HG02571 (cell line): ENCODE data around the gene RFPL1.

Source experiments
- ATAC-seq: cut with Tn5 transposase; IDR thresholded peaks from one replicate; pipeline ENCODE4 v1.9.1; 2021; ENCODE audit warnings: mild to moderate bottlenecking, moderate library complexity; ENCODE audit not compliant: unreplicated experiment

The RFPL1 gene

GRCh38 chr22:29442976-29443375 is 4.6 kb downstream of the RFPL1 start:
- ATAC-seq = no peak

GRCh38 chr22:29443452-29443851 is 5.1 kb downstream of the RFPL1 start:
- no peak for ATAC-seq

GRCh38 chr22:29443861-29444792 is 5.7 kb downstream of the RFPL1 start:
- ATAC-seq = no peak

GRCh38 chr22:29445508-29445907 is 7.1 kb downstream of the RFPL1 start:
- no peak for ATAC-seq

GRCh38 chr22:29447906-29448305 is 9.5 kb downstream of the RFPL1 start:
- ATAC-seq = no peak

GRCh38 chr22:29449296-29449875 is 11.0 kb downstream of the RFPL1 start:
- no peak for ATAC-seq

GRCh38 chr22:29450222-29450621 is 11.8 kb downstream of the RFPL1 start:
- no peak for ATAC-seq

DNA sequence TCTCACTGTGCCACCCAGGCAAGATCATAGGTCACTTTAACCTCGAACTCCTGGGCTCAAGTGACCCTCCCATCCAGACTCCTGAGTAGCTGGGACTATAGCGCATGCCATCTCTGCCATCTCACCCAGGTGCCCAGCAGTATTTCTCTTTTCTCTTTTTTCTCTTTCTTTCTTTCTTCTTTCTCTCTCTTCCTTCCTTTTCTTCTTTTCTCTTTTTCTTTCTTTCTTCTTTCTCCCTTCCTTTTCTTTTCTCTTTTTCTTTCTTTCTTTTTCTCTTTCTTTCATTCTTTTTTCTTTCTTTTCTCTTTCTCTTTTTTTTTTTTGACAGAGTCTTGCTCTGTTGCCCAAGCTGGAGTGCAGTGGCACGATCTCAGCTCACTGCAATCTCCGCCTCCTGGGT is 13.5 kb downstream of the RFPL1 start:
- no peak for ATAC-seq

GRCh38 chr22:29454276-29454675 is 15.9 kb downstream of the RFPL1 start:
- no peak for ATAC-seq

GRCh38 chr22:29456211-29456671 is 17.9 kb downstream of the RFPL1 start:
- ATAC-seq = no peak

- no peak for ATAC-seq
These were observed 19.3 kb downstream of the RFPL1 start for GRCh38 chr22:29457730-29458129.

- ATAC-seq = no peak
These were observed 20.2 kb downstream of the RFPL1 start for GRCh38 chr22:29458551-29458950.

DNA sequence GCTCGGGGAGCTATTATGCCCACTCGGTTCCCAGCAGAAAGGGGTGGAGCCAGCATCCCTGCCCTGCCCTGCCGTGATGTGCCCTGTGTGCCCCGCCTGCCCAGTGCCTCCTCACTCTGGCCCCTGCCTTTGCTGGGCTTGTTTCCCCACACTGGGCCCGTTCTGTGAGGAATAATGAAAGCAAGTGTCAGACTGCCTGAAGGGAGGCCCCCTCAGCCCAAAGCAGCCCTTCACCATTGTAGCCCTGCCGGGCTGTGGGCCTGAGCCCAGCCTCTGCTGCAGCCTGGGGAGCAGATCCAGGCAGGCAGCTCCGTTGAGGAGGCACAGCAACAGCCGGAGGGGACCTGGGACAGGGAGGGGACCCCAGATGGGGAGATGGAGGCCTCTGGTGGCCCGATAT is 21.4 kb downstream of the RFPL1 start:
- no peak for ATAC-seq

- no peak for ATAC-seq
These were observed 22.9 kb downstream of the RFPL1 start for GRCh38 chr22:29461263-29461662.

GRCh38 chr22:29463629-29464028 is 25.2 kb downstream of the RFPL1 start:
- ATAC-seq = no peak

GRCh38 chr22:29464581-29464980 is 26.2 kb downstream of the RFPL1 start:
- no peak for ATAC-seq

DNA sequence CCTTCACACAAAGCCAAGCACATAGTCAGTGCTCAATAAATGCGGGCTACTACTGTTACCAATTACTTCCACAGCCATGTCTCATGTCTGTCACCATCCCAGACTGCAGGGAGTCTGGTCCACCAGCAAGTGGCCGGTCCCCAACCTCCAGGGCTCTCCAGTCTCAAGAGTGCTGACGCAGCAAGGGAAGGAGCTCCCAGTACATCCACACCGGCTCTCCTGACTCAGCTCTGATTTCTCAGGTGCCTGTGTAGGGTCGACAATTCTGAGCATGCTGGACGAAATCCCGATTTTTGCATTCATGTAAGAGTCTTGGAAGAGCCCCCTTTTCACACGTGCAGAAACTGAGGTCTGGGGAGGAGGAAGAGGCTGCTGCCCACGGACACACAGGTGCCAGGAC is 31.4 kb downstream of the RFPL1 start:
- ATAC-seq = no peak

DNA sequence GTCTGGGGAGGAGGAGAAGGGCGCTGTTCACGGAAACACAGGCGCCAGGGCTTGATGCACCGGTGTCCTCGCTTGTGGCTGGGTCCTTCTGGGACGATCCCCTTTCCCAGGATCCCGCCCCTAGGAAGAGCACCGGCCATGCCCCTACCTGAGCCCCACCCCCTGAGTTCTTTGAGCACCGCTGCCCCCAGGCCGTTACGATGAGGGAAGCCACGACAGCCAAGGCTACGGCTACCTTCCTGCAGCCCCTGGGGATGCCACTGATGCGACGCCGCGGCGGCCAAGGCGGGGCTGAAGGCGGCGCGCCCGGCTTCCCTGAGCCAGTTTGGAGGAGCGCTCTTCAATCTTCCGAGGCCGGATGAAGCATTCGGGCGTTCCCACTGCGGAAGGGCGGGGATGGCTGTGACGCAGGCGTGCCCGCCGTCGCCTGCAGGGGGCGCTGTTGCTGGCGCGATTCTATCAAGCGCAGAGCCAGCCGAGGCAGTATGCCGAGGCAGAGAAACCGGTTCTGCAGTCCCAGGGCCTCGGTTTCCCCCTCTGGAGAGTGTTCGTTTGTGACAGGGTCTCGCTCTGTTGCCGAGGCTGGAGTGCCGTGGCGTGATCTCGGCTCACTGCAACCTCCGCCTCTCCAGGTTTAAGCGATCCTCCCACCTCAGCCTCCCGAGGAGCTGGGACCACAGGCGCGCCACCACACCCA is 31.9 kb downstream of the RFPL1 start:
- no peak for ATAC-seq

DNA sequence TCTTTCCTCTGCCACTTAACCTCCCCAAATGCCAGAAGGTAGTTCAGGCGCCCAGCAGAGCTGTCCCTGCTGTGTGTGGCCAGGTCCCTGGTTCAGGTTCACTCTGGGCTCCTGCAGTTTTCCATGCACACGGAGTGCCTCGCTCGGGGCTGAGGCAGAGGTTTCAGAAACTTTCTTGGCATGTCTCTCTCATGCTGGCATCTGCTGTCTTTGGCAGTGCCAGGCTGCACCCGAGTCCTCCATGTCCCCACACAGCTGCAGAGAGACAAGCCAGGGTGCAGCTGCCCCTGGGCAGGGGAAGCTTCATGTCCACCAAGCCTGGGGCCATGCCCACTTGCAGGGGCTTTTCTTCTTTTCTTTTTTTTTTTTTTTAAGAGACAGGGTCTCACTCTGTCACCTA is 34.6 kb downstream of the RFPL1 start:
- ATAC-seq = no peak

DNA sequence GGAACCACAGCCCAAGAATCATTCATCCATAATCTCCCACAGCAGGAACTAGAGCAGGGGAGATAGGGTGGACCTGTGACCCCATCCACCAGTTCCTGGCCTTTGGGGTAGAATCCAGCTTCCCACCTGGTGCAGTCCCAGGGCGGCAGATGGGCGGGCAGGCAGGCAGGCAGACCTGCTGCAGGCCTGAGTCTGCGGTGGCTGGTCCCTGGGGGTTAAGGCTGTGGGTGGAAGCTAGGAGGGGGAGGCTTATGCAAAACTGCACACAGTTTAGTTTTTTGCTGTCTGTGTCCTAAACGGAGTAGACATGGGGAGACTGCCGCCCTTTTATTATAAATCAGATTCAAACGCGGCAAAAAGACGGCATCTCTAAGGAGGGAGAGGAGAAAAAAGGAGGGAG is 37.2 kb downstream of the RFPL1 start:
- ATAC-seq = peak; percentile 65

DNA sequence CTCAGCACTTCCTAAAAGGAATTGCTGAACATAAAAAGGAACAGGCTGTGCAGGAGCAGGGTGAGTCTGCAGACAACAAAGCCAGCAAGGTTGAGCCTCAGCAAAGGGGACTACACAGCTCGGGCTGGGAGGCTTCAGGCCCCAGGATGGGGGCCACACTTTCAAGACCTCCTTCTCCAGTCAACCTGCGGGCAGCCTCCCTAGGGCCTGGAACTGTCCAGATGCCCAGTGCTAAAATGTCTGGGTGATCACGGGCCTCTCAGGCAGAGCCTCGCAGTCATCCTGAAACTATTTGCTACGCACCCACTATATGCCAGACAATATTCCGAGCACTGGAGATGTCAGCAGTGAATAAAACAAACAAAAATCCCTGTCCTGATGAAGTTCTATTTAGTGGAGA is 37.7 kb downstream of the RFPL1 start:
- ATAC-seq = no peak
